DND-41 (cell line): ENCODE measurements around the gene NRCAM.

ENCODE experiments used
- ATAC-seq: fragments of 200-7000 bp; cut with Tn5 transposase; 3 replicates; pipeline ENCODE4 v1.9.1; 2021; ENCODE audit warnings: low read depth; ENCODE audit not compliant: insufficient read depth
- DNase-seq: peaks from one replicate; pipeline ENCODE4 v3.0.0-alpha.2; 2020
- H2AFZ ChIP-seq: 2 replicates; pipeline ENCODE4 v1.6.0; 2012; ENCODE audit warnings: low read depth, low read length
- H3K27ac ChIP-seq: 2 replicates; pipeline ENCODE4 v1.5.1; 2012; ENCODE audit warnings: low read length, inconsistent platforms
- H3K27me3 ChIP-seq: fragments of 200-600 bp; sonication (generic); 2 replicates; pipeline ENCODE4 v1.6.0; 2012; ENCODE audit warnings: low read length, mild to moderate bottlenecking, inconsistent platforms; ENCODE audit not compliant: insufficient read depth, poor library complexity
- H3K36me3 ChIP-seq: 2 replicates; pipeline ENCODE4 v1.5.1; 2012; ENCODE audit warnings: low read length, inconsistent platforms; ENCODE audit not compliant: insufficient read depth
- H3K4me1 ChIP-seq: 2 replicates; pipeline ENCODE4 v1.5.1; 2012; ENCODE audit warnings: mild to moderate bottlenecking, low read length; ENCODE audit not compliant: insufficient read depth
- H3K4me2 ChIP-seq: 2 replicates; pipeline ENCODE4 v1.6.0; 2012; ENCODE audit warnings: mild to moderate bottlenecking, moderate library complexity, low read length, inconsistent platforms; ENCODE audit not compliant: insufficient read depth
- H3K4me3 ChIP-seq, 2 experiments: fragments of 200-600 bp in 1 of 2; shearing (Covaris generic) in 1 of 2; 2 replicates each; pipeline ENCODE4 v1.5.1; 2012 to 2016; ENCODE audit warnings: inconsistent platforms in 2 of 2, low read length in 2 of 2, mild to moderate bottlenecking in 2 of 2, low read depth in 1 of 2, moderate library complexity in 1 of 2
- H3K79me2 ChIP-seq: 2 replicates; pipeline ENCODE4 v1.6.0; 2012; ENCODE audit warnings: low read length, inconsistent platforms; ENCODE audit not compliant: insufficient read depth
- H3K9ac ChIP-seq: 2 replicates; pipeline ENCODE4 v1.6.0; 2012; ENCODE audit warnings: low read depth, mild to moderate bottlenecking, inconsistent platforms, low read length, moderate library complexity
- H3K9me3 ChIP-seq: 2 replicates; pipeline ENCODE4 v1.5.1; 2012; ENCODE audit warnings: low read length, moderate library complexity, mild to moderate bottlenecking, inconsistent platforms; ENCODE audit not compliant: insufficient read depth, severe bottlenecking
- H4K20me1 ChIP-seq: 2 replicates; pipeline ENCODE4 v1.6.0; 2012; ENCODE audit warnings: low read length; ENCODE audit not compliant: insufficient read depth
- EZH2 ChIP-seq: IDR thresholded peaks from 3 replicates; pipeline ENCODE4 v1.6.1; 2012; ENCODE audit warnings: borderline replicate concordance, low read depth, mild to moderate bottlenecking, moderate library complexity, low read length, inconsistent platforms; ENCODE audit not compliant: severe bottlenecking
- TF ChIP-seq, protein P1 (sequence below): IDR thresholded peaks from 2 replicates; pipeline ENCODE4 v1.5.1; 2012; ENCODE audit warnings: borderline replicate concordance, low read length, moderate library complexity, mild to moderate bottlenecking; ENCODE audit not compliant: poor library complexity, severe bottlenecking; ENCODE audit errors: extremely low read depth

Gene NRCAM

DNA sequence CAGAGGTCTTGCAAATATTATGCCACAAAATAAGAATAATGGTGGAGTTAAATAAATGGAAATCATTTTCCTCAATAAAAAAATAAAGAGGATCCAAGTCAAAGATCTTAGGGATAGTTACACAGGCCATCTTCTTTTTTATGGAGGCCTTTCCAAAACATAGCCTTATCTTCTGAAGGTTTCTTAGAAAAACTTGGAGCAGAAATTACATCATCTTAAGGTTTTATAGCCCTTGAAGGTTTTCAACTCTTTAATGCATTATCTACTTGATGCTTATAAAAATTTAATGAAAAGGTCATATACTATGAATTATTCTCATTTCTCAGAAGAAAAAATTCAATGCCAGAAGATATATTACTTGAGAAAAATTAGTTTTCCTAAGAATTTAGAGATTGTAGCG lies 231.8 kb downstream of the NRCAM start:
- Histone ChIP-seq H3K4me2 (no peak overlapping the region), H3K9me3 (no peaks in the 10 kb centered on the region), H3K27me3 (peaks cover 17% of the 10 kb centered on the region), H3K9ac (no peak overlapping the region), H3K4me1 (no peaks in the 10 kb centered on the region), H3K27ac (no peak overlapping the region), H4K20me1 (no peaks in the 10 kb centered on the region), H2AFZ (no peak overlapping the region), H3K79me2 (no peaks in the 10 kb centered on the region), H3K36me3 (no peaks in the 10 kb centered on the region), H3K4me3 (no peak overlapping the region)
- DNase-seq (no peak), ATAC-seq (no peak)
- TF ChIP-seq, protein P1, sequence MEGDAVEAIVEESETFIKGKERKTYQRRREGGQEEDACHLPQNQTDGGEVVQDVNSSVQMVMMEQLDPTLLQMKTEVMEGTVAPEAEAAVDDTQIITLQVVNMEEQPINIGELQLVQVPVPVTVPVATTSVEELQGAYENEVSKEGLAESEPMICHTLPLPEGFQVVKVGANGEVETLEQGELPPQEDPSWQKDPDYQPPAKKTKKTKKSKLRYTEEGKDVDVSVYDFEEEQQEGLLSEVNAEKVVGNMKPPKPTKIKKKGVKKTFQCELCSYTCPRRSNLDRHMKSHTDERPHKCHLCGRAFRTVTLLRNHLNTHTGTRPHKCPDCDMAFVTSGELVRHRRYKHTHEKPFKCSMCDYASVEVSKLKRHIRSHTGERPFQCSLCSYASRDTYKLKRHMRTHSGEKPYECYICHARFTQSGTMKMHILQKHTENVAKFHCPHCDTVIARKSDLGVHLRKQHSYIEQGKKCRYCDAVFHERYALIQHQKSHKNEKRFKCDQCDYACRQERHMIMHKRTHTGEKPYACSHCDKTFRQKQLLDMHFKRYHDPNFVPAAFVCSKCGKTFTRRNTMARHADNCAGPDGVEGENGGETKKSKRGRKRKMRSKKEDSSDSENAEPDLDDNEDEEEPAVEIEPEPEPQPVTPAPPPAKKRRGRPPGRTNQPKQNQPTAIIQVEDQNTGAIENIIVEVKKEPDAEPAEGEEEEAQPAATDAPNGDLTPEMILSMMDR: no peak
- no peak for TF ChIP-seq EZH2

DNA sequence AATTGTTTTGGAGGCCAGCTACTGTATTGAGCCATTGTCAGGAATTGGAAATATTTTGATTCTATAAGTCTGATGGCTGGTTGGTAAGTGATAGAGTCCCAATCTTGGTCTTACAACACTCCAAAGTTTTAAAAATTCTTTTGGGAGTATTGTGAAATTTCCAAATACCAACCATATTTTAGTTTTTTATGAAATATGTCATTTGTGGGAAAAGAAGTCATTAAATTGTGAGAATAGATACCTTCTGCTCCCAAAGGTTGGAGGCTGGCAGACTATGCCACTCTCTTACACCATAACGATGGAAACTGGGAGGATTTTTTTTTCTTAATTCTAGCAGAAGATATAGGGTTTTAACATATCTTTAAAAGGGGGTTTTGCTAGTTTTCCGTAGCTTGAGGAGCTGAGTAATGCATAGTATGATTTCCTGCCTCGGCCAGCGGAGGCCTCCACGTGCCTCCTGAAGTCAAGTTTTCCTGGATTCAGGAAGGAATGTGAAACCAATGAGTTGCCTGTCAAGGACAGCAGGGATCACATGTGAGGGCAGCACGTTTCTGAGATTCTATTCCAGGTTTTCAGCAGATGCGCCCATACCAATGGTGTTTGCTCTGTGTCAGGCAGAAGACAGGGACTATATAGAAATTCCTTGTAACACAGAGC lies 233.9 kb downstream of the NRCAM start:
- ATAC-seq (no peak), DNase-seq (no peak)
- no peaks in the 10 kb centered on the region for H3K79me2 ChIP-seq
- peaks cover 10% of the 10 kb centered on the region for H3K27me3 ChIP-seq
- H3K9ac ChIP-seq: no peak overlapping the region
- no peak overlapping the region for H3K4me2 ChIP-seq
- H2AFZ ChIP-seq: no peak overlapping the region
- TF ChIP-seq, protein P1: no peak
- TF ChIP-seq EZH2: no peak
- no peaks in the 10 kb centered on the region for H3K4me1 ChIP-seq
- no peaks in the 10 kb centered on the region for H3K36me3 ChIP-seq
- no peaks in the 10 kb centered on the region for H4K20me1 ChIP-seq
- H3K27ac ChIP-seq: no peak overlapping the region
- no peaks in the 10 kb centered on the region for H3K9me3 ChIP-seq
- no peak overlapping the region for H3K4me3 ChIP-seq

DNA sequence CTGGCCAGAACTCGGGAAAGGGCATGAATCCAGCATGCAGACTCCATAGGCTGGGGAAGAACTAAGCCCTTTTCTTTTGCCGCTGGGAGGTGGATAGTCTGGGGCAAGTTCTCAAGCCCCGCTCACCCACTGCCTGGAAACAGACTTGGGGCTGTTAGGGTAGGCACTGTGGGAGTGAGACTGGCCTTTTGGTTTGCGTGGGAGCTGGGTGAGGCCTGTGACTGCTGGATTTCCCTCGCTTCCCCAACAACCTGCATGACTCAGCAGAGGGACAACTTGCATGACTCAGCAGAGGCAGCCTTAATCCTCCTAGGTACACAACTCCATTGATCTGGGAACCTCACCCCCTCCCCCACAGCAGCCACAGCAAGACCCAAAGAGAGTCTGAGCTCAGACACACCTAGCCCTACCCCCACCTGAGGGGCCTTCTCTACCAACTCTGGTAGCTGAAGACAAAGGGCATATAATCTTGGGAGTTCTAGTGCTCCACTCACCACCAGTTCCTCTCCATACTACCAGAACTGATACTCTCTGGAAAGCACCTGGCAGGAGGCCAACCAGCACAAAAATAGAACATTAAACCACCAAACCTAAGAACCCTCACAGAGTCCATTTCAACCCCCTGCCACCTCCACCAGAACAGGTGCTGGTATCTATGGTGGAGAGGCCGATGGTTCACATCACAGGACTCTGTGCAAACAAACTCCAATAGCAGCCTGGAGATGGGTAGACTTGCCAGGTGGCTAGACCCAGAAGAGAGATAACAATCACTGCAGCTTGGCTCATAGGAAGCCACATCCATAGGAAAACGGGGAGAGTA lies 244.6 kb downstream of the NRCAM start:
- Histone ChIP-seq H3K36me3 (no peaks in the 10 kb centered on the region), H3K4me1 (no peaks in the 10 kb centered on the region), H3K9me3 (no peaks in the 10 kb centered on the region), H3K4me2 (no peak overlapping the region), H3K27me3 (no peaks in the 10 kb centered on the region), H2AFZ (no peak overlapping the region), H3K4me3 (no peak overlapping the region), H3K27ac (no peak overlapping the region), H4K20me1 (no peaks in the 10 kb centered on the region), H3K9ac (no peak overlapping the region), H3K79me2 (no peaks in the 10 kb centered on the region)
- DNase-seq (peak; percentile 11), ATAC-seq (no peak)
- TF ChIP-seq EZH2: no peak
- TF ChIP-seq, protein P1: no peak
